Activated naive CD8-positive, alpha-beta T cell treated with anti-CD3 and anti-CD28 coated beads, Interleukin-2, amount 50 U/mL, for 16 hours (primary cell): ENCODE data around the gene SLC6A11.

Experiments used
- DNase-seq: peaks from one replicate; pipeline ENCODE4 v3.0.0-alpha.2; 2020; ENCODE audit warnings: low read depth, low spot score

SLC6A11 gene

GRCh38 chr3:10790713-10791112, 25.3 kb upstream of the SLC6A11 start:
- no peak for DNase-seq

- no peak for DNase-seq
Measured at GRCh38 chr3:10792208-10792607, 23.8 kb upstream of the SLC6A11 start.

GRCh38 chr3:10798600-10799367, 17.2 kb upstream of the SLC6A11 start:
- DNase-seq, result no peak

GRCh38 chr3:10804183-10804648, 11.8 kb upstream of the SLC6A11 start:
- DNase-seq, result no peak

GRCh38 chr3:10806006-10806405, 10.0 kb upstream of the SLC6A11 start:
- DNase-seq, result no peak

- DNase-seq, result no peak
Measured at GRCh38 chr3:10808130-10808735, 7.8 kb upstream of the SLC6A11 start.

GRCh38 chr3:10808974-10809373, 7.1 kb upstream of the SLC6A11 start:
- DNase-seq, result no peak

GRCh38 chr3:10810376-10810775, 5.7 kb upstream of the SLC6A11 start:
- no peak for DNase-seq

GRCh38 chr3:10813425-10813824, 2.6 kb upstream of the SLC6A11 start:
- DNase-seq, result no peak

- no peak for DNase-seq
Measured at GRCh38 chr3:10814623-10815022, 1.4 kb upstream of the SLC6A11 start.

GRCh38 chr3:10815487-10815886, 541 bp upstream of the SLC6A11 start:
- no peak for DNase-seq

GRCh38 chr3:10816863-10817253, 830 bp downstream of the SLC6A11 start:
- DNase-seq, result no peak

GRCh38 chr3:10817506-10817905, 1.5 kb downstream of the SLC6A11 start:
- no peak for DNase-seq

- no peak for DNase-seq
Measured at GRCh38 chr3:10822055-10822454, 6.0 kb downstream of the SLC6A11 start.

GRCh38 chr3:10822708-10823515, 6.9 kb downstream of the SLC6A11 start:
- DNase-seq, result no peak

- DNase-seq, result no peak
Measured at GRCh38 chr3:10823516-10823818, 7.4 kb downstream of the SLC6A11 start.

GRCh38 chr3:10824468-10824867, 8.4 kb downstream of the SLC6A11 start:
- no peak for DNase-seq

- DNase-seq, result no peak
Measured at GRCh38 chr3:10833855-10834414, 17.9 kb downstream of the SLC6A11 start.

GRCh38 chr3:10834951-10835350, 18.9 kb downstream of the SLC6A11 start:
- no peak for DNase-seq

GRCh38 chr3:10835406-10835805, 19.4 kb downstream of the SLC6A11 start:
- no peak for DNase-seq

GRCh38 chr3:10836676-10837075, 20.6 kb downstream of the SLC6A11 start:
- DNase-seq, result no peak

GRCh38 chr3:10837849-10838248, 21.8 kb downstream of the SLC6A11 start:
- DNase-seq, result no peak
